Esophagus muscularis mucosa (tissue), 3 donors: Measurements from ENCODE around the gene GLG1.

Experiments
- CTCF ChIP-seq, 3 experiments: fragments of 200-600 bp in 2 of 3; fragments of 450-650 bp in 1 of 3; sonication (generic) in 2 of 3; IDR thresholded peaks; one replicate each; pipeline ENCODE4 v1.5.1; 2017 to 2019; ENCODE audit warnings: antibody characterized with exemption in 3 of 3, mild to moderate bottlenecking in 2 of 3, moderate library complexity in 1 of 3
- POLR2A ChIP-seq: fragments of 450-650 bp; IDR thresholded peaks from one replicate; pipeline ENCODE4 v1.6.1; 2017; ENCODE audit warnings: antibody characterized with exemption, moderate library complexity, mild to moderate bottlenecking, low read depth
- POLR2AphosphoS5 ChIP-seq, 2 donors: sonication (generic); formaldehyde crosslinking; IDR thresholded peaks; one replicate each; pipeline ENCODE4 v1.6.1; 2017; ENCODE audit warnings: antibody characterized with exemption in 2 of 2

GRCh38 chr16:74607962-74608356 is 1.0 kb upstream of the GLG1 start:
- TF ChIP-seq CTCF (IDR thresholded peaks at IDR 0.05) (no peak), POLR2AphosphoS5 (IDR thresholded peaks at IDR 0.05) (no peak), POLR2A (no peak)
